ENCODE measurements around the gene BCAR1.

BCAR1 gene

GRCh38 chr16:75192606-75193264 lies 58.7 kb downstream of the BCAR1 start:
- no peak for TF ChIP-seq POLR2A (IDR thresholded peaks at IDR 0.05; ENCODE audit: extremely low read depth, insufficient read length)
- TF ChIP-seq MYC (IDR thresholded peaks at IDR 0.05; ENCODE audit: low read depth, low read length), result no peak
- no peak for TF ChIP-seq MAX (IDR thresholded peaks at IDR 0.05; ENCODE audit: low read depth, low read length)
- no peak for TF ChIP-seq CTCF (IDR thresholded peaks at IDR 0.05; ENCODE audit: low read depth, low read length)
- no peak overlapping the region for H3K4me3 ChIP-seq (ENCODE audit: low read depth, low read length)
- no peak for DNase-seq (ENCODE audit: low read depth)

GRCh38 chr16:75189638-75190245 lies 61.7 kb downstream of the BCAR1 start:
- TF ChIP-seq MAX (IDR thresholded peaks at IDR 0.05; ENCODE audit: low read depth, low read length) (no peak), POLR2A (IDR thresholded peaks at IDR 0.05; ENCODE audit: extremely low read depth, insufficient read length) (no peak), CTCF (IDR thresholded peaks at IDR 0.05; ENCODE audit: low read depth, low read length) (no peak), MYC (IDR thresholded peaks at IDR 0.05; ENCODE audit: low read depth, low read length) (no peak)
- DNase-seq (ENCODE audit: low read depth), result no peak
- H3K4me3 ChIP-seq (ENCODE audit: low read depth, low read length), result no peak overlapping the region

GRCh38 chr16:75188832-75189477 lies 62.5 kb downstream of the BCAR1 start:
- TF ChIP-seq MAX (IDR thresholded peaks at IDR 0.05; ENCODE audit: low read depth, low read length), result no peak
- no peak for TF ChIP-seq POLR2A (IDR thresholded peaks at IDR 0.05; ENCODE audit: extremely low read depth, insufficient read length)
- TF ChIP-seq CTCF (IDR thresholded peaks at IDR 0.05; ENCODE audit: low read depth, low read length), result no peak
- TF ChIP-seq MYC (IDR thresholded peaks at IDR 0.05; ENCODE audit: low read depth, low read length), result no peak
- DNase-seq (ENCODE audit: low read depth), result no peak
- H3K4me3 ChIP-seq (ENCODE audit: low read depth, low read length), result no peak overlapping the region

GRCh38 chr16:75181630-75182029 lies 69.8 kb downstream of the BCAR1 start:
- no peak overlapping the region for H3K4me3 ChIP-seq (ENCODE audit: low read depth, low read length)
- TF ChIP-seq CTCF (IDR thresholded peaks at IDR 0.05; ENCODE audit: low read depth, low read length), result no peak
- TF ChIP-seq MYC (IDR thresholded peaks at IDR 0.05; ENCODE audit: low read depth, low read length), result 0 out of 2 replicates have a peak, but pooled peaks have one; percentile 8
- TF ChIP-seq MAX (IDR thresholded peaks at IDR 0.05; ENCODE audit: low read depth, low read length), result peak; percentile 53
- TF ChIP-seq POLR2A (IDR thresholded peaks at IDR 0.05; ENCODE audit: extremely low read depth, insufficient read length), result no peak
- DNase-seq (ENCODE audit: low read depth), result peak; percentile 88

- no peak for DNase-seq (ENCODE audit: low read depth)
- H3K4me3 ChIP-seq (ENCODE audit: low read depth, low read length), result no peak overlapping the region
Observed at GRCh38 chr16:75179208-75179607, 72.2 kb downstream of the BCAR1 start.

More at GRCh38 chr16:75179208-75179607, 72.2 kb downstream of the BCAR1 start:
- TF ChIP-seq CTCF (IDR thresholded peaks at IDR 0.05; ENCODE audit: low read depth, low read length), result no peak
- TF ChIP-seq MYC (IDR thresholded peaks at IDR 0.05; ENCODE audit: low read depth, low read length), result no peak
- no peak for TF ChIP-seq MAX (IDR thresholded peaks at IDR 0.05; ENCODE audit: low read depth, low read length)
- no peak for TF ChIP-seq POLR2A (IDR thresholded peaks at IDR 0.05; ENCODE audit: extremely low read depth, insufficient read length)
